Stimulated activated CD4-positive, alpha-beta T cell treated with anti-CD3 and anti-CD28 coated beads, Interleukin-1b, Interleukin-23, amount 100 ng/mL, for 4 hours (primary cell): ENCODE results near the gene MED27.

Experiments
- DNase-seq, 2 donors: peaks; one replicate each; pipeline ENCODE4 v3.0.0-alpha.2; 2020; ENCODE audit warnings: low read depth in 2 of 2

MED27 gene

DNA sequence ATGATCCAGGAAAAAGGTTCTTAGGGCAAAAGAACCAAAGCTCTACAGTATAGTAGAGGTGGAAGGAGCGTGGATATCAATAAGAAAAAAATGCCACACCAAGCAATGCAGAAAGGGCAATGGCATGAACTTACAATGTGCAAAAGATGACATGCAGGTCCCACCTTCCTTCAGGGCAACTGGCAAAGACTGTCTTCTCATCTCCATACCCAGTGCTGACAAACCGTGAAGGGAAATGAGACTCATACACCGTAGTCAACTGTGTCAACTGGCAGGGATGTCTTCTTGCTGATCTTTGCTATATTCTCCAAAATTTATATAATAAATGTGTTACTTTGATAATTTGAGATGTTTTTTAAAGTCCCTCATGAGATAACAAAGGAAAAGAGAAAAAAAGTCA is 36.0 kb downstream of the MED27 start:
- DNase-seq: no peak

DNA sequence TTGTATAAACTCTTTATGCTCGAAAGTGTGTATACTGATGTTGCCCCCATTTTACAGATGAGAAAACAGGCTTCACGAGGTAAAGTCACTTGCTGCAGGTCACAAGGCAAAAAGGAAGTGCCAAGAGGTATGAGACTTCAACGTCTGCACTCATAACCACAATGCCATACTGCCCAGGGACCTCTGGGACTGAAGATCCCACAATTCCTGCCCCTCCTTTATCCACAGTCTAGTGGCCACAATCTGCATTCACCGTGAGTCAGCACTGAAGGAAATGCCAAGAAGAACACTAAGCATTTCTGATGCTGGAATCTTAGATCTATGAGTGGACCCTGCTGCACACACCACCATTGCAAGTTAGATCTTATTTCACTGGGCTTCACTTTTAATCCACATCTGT is 37.3 kb downstream of the MED27 start:
- no peak for DNase-seq

DNA sequence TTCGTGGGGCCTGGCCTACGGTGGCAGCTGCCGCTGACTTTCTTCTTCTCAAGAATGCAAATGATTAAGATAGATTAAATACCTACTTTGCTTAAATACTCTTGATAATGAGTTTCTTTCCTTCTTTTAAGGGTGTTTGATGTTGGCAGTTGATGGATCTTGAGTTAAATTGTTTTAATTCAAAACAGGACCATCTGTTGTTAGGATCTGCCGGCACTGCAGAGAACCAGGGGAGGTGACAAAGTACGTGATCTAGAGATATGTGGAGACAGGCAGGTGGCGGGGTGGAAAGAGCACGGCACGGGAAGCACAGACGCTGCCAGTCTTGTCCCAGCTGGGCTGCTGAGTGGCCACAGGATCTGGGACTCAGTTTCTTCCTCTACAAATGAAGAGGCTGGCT is 37.9 kb downstream of the MED27 start:
- no peak for DNase-seq

DNA sequence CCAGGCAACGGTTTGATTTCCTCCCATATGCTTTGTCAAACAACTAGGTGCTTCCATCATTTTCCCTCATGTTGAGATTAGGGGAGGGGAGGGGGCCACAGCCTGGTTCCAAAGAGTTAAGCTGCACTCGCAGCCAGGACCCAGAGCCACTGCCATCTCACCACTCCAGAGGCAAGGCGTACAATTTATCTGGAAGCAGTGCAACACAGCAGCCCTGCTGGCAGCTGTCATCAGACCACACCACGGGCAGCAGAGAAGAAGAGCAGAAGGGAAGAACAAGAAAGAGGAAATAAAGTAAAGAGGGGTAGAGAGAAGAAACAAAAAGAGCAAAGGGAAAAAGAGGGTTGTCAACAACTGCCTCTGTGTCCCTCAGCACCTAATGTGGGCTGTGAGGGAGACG is 38.9 kb downstream of the MED27 start:
- no peak for DNase-seq

DNA sequence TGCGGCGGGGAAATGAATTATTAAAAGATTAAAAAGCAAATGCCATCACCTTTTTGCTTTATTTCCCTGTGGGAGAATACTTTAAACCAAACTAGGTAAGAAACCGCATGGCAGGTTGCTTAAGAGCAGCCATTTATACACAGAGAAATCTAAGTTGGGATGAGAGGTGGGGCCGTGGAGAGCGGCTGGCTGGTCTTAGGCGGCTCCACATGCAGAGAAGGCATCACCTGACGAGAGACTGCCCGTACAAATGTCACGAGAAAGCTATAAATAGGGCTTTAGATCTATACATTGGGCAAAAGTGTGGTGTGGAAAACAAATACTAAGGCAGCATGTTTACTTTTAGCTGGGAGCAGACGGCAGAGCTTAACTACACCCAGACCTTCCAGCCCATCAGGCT is 39.4 kb downstream of the MED27 start:
- DNase-seq: no peak

DNA sequence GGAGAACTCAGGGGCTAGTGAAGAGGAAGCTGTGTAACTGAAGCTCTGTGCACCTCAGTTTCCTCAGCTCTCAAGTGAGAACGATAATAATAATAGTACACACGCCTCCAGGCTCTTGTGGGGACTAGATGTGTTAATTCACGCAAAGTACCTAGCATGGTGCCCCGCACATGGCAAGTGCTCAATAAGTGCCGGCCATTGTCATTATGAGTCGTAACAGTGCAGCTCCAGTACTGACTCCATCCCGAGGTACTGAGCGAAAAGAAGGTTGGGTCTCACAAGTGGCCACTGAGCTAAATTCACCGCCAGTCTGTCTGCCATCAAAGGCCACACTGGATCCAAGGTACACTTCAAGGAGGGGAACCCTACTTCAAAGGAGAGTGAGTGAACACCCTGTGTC is 40.4 kb downstream of the MED27 start:
- no peak for DNase-seq

DNA sequence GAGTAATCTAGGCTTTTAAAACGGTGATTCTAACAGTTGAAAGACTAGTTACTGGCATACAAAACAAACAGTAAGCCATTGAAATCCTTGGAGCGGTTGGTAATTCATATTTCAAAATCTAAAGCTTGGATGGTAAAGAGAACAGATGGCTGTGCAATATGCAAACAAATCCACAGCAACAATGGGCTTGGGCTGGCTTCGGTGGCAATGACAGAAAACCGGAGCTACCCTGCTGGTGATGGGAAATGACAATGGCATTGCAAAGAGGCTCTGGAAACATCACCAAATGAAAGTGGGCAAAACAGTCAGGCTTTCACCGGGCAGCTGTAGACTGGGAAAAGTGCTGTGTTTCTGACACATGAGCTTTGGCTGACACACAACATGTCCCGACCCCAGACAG is 42.2 kb downstream of the MED27 start:
- no peak for DNase-seq

DNA sequence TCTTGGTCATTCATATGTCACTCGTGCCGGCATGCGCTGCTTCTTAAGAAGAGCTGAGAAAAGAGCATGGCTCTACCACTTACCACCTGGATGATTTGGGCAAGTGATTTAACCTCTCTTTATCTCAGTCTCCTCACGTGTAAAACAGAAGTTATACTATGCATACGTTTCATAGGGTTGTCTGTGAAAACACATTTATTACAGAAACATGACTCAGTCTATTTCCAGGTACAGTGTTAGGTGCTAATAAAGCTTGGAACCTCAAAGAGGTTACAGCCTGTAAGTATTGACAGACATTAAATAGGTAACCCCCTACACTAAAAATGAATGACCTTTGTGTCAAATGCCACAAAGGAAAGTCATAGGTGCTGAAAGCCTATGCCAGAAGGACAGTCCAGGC is 43.1 kb downstream of the MED27 start:
- no peak for DNase-seq

DNA sequence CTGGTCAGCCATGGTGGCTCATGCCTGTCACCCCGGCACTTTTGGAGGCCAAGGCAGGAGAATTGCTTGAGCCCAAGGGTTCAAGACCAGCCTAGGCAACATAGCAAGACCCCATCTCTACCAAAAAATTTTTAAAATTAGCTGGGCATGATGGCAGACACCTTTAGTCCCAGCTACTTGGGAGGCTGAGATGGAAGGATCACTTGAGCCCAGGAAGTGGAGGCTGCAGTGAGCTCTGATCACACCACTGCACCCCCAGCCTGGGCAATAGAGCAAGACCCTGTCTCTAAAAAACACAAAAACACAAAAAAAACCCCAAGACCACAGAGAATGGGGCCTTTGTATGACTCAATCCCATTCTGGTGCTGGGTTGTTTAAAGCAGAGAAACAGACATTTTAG is 44.0 kb downstream of the MED27 start:
- DNase-seq: no peak

DNA sequence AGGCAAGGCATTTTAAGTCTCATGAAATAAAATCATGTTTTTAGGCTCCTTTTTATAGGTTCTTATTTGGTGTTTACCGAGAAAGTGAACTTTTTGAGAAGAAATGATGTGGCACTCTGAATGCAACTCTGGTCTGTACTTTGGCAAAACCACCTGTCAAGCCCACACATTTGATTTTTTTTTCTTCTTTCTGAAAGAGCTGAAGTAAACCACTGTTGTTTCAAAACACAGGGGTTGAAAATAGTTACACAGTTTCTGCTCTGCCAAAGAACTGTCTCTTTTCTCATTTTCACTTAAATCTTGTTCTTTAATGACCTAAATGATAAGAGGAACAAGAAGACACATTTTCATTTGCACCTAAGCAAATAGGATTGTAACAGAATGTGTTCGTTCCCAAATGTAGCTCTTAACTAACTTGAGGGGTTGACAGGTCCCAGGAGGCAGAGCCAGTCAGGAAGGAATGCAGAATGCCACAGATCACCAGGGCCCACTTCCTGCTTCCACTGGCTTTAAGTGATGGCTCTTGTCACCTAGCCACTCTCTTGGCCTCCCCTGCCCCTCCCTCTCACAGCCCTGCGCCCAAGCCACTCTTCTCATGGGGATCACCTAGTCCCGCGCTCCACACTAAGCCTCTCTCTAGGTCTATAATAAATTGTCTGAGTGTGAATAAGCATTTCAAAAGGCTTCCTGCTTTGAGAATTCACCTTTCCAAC is 47.3 kb downstream of the MED27 start:
- no peak for DNase-seq

DNA sequence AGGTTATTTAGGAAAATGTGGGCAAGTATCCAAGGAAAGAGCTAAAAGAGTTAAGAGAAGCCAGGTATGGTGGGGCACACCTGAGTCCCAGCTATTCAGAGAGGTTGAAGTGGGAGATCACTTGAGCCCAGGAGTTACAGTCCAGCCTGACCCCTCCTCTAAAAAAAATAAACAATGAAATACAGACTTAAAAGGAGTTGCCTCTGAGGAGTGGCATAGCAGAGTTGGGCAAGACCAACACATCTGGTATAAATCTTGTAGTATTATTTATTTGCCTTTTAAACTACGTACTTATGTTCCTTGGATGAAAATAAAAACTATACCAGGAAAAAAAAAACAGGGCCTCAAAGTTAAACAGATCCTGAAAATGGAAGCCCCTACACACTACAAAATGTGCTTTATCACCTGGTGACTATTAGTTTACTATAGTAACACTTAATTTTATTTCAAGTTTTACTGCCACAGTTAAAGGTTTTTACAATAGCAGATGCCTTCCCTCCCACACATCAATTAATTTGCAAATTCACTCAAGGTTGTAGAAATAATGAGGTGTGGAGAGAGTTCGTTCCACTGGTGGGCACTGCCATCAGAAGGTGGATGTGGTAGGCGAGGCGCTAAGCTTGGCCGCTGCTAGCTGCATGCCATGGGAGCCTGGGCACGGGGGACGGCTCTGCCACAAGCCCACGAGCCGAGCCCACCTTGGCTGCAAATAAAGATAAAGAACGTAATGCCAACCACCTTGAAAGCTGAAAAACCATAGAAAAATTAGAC is 48.0 kb downstream of the MED27 start:
- no peak for DNase-seq

DNA sequence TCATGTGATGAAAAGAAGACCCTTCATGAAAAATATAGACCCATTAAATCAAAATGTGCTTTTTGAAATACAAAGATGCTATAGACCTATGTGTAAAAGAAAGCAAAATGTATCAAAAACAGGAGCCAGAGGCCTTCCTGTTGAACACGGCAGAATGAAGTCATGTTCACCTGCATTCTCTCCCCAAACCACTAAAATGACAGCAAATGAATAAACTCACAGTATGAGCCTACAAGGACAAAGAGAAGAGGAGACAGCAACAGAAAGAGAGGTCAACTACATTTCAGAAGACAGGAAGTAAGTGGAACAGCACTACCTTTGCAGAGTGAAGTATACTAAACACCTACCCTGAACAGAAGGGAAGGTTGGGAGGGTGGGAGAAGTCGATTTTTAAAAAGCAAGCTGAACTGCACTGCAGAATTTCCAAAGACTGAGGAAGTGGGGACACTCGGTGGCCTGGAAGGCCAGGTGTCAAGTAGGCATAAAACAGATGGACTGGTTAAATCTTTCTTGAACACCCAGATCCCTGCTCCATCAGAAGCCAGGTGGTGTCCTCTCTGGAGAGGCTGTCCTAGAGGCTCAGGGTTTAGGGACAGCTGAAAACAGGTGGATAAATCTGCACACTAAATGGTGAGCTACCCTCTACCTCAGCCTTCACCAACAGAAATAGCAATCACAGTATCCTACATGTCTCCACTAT is 48.9 kb downstream of the MED27 start:
- DNase-seq: no peak

DNA sequence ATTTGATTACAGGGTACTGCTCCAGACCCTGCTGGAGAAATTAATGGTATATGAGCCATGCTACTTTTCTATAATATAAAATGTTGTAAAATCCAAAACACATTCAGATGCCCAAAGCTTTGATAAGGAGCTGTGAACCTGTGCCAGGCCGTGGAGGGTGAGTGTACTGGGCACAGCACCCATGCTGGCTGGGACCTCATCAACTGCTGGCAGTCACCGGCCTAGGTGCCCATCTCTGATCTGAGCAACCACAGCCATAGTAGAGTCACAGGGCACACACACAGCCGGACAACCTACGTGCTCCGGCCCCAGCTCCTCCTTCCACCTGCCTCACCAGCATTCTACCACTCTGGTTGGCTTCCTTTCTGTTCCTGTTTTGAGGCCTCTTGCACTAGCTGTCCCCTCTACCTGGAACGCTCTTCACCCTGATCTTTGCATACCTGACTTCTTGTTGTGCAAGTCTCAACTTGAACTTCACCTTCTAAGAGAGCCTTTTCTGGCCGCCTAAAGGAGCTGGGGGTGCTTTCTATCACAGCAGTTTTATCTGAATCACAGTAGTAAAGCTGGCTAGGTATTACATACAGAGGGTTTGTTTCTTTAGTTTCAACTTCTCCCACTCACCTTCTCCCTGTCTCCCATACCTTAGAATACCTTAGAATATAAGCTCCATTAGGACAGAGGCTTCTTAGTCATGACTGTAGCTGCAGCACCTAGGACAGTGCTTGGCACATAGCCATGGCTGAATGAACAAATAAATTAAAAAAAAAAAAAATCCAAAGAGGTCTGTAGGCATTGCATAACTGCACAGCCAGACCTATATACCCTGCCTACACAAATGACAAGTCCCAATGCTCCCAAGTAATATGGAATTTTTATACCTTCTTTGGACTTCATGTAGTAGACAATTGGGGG is 51.7 kb downstream of the MED27 start:
- DNase-seq: no peak

DNA sequence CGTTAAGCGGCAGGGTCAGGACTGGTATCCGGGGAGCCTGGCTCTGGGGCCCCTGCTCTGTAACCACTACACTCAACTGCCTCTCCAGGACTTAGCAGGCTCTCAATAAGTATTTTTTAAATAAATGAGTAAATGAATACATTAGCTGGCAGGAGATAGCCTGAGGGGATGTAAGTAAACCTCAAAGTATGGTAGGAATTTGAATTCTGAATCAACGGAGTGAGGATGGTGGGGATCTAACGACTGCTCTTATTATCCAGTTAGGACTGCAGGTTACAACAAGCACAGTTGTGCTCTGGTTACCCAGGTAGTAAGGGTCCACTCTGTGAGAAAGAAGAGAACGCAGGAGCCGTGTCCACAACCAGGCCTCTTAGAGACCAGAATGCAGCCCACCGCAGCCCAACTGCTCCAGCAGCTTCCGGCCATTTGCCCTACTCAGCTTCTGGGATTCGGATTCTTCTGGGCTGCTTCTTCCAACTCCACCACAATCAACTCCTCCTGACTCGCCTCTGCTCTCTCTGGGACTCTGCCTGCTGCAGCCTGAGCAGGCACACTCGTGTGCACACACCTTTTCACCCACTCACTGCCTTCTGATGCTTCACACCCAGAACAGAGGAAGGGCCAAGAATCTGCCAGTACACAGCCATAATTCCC is 52.6 kb downstream of the MED27 start:
- DNase-seq: no peak

DNA sequence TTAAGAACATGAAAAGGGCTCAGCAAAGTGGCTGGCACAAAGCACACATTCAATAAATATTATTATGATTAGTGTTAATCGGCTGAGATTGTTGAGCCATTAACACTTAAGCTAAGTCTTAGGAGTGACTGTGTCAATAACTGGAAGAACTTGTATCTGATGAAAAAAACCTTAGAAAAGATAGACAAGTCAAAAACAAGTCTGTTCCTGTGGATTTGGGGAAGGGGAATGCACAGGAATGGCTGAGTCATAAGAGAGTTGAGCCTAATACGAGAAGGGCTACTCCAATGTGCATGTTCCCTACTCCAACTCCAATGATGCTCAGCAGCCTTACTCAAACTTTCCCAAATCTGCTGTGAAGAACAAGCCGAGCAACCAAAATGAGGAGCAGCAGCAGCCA is 53.9 kb downstream of the MED27 start:
- no peak for DNase-seq

DNA sequence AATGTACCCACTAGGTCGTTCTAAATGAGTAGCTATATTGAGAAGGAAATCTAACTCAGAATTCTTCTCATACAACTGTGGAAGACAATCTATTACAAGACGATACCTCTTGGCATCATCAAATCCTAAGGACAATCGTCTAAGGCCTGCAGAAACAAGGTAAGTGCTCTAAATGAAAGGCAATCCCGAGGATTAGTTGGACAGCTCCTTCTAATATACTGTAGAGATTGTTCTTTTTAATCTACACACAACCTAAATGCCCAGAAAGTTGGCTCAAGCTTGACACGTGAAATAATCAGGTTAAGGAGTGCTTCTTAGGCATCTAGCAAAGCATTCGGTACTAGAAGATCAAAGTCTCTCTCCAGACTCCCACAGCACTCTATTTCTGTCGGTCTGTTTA is 55.1 kb downstream of the MED27 start:
- no peak for DNase-seq

DNA sequence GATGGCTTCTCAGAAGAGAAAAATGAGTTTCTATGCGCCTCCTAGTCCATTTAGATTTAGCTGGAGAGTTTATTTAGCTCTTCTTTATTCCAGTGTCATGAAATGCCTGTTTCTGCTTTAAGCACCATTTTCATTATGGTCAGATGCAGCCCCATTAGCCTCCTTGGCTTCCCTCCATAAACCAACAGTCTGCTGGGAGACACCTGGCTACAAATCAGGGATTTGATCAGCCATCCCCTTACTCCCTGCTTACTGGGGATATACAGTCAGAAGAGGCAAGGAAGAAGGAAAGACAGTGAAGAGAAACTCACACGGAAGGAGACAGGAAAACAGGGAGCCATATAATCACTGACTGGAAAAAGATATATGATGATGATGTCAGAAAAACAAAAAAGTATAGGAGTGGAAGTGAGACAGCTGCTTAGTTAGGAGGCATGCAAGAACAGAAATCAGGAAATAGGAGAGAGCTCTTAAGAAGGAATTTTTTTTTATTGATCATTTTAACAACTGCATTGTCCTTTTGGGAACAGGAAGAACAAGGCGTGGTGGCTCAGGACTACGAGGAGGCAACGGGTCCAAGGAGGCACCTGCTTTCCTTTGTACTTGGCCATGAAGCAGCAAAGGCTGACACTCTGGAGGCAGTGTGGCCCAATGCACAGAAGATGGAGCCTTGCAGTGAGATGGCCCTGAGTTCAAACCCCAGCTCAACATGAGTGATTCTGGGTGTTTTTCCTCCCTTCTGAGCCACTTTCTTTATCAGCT is 56.1 kb downstream of the MED27 start:
- no peak for DNase-seq

DNA sequence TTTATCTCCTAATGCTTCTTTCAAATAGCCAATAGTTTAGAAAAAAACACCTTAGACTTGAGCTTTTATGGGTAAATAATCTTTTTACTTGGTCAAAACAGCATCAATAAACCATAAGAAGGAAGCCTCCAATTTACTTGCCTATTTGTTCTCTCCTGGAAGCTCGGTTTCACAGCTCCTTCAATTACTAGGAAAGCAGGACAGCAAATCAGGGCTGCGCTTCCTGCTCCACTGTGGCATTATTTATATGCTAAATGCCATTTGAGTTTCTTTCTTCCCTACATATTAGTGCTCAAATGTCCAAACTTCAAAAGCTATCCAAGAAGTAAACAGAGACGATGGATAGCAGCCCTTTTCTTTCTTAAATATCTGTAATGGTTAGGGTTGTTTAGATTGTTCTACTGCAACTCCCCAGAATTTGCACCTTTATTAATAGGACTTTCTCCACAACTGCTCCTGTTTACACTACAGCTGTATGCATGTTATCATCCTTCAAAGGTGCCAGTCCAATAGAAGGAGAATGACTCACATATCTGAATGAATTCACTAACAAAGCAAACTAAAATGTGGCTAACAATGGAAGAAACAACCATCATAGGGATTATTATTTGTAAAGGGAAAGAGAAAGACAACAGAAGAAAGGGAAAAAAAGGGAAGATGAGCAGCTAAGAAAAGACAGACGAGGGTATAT is 58.7 kb downstream of the MED27 start:
- no peak for DNase-seq

DNA sequence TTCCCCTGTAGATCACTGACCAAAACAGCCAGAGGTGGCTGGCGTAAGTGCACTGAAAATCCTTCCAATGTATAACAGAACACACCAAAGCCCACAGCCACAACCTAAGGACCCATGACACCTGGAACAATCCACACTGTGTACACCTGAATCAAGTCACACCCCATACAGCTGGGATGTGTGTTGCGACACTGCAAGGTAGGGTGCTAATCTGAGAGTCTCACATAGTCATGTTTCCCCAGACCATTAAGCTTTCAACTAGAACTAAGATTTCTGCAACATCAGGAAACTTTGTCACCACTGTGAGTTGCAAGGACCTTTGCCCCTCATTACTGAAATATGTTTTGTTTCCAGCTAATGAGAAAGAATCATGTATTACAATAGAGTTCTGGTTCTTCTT is 59.4 kb downstream of the MED27 start:
- DNase-seq: no peak

DNA sequence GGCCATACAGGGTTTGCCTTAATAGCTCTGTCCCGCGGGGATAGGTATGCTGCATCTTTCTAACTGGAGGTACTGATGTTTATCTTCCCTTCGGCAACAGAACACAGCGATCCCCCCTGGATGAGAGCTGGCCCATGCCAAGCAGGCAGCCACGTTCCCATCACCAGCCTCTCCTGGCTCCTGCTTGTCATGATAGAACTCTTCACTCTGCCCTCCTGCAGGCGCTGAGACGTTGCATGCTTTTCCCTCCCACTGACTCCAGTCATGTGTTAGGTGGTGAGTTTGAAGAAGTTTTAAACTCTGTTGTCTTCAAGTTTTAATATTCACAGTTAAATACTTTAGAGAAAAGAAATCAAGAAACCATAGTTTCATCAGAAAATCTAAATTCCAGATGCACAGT is 60.0 kb downstream of the MED27 start:
- DNase-seq: no peak
